ENCODE results near the gene NAB2.
"Not testable (repeated sequence)": the region's sequence is repeated elsewhere in the genome, so short reads cannot be mapped to it uniquely, and the experiment has no call there.

NAB2 gene

DNA sequence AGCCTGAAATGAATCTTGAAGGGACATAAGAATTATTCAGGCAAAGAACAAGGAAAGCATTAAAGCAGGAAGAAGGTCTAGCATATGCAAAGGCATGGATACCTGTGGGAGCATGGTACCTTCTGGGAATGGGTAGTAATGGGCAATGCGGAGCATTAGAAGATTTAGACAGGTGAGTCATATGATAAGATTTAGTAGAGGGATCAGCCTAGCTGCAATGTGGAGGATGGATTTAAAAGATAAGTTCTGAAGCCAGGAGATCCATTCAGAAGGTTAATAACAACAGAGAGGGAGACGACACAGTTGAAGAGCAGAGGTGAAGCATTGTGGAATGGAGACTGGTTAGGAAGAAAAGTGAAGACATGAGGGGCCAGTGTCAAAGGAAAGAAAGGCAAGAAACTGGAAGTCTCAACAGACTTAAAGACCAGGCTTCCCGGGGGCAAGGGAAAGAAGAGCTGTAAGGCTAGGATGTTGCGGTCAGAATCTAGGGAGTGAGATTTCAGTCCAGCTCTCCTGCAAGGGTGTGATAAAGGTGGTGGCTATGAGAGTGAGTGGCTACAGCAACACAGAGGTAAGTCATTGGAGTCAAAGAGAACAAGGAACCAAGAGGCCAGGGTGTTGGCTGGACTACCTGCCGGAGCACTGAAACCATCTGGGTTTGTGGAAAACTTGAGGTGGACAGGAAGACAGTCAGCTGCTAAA, 27.8 kb downstream of the NAB2 start:
- DNase-seq, result no peak

DNA sequence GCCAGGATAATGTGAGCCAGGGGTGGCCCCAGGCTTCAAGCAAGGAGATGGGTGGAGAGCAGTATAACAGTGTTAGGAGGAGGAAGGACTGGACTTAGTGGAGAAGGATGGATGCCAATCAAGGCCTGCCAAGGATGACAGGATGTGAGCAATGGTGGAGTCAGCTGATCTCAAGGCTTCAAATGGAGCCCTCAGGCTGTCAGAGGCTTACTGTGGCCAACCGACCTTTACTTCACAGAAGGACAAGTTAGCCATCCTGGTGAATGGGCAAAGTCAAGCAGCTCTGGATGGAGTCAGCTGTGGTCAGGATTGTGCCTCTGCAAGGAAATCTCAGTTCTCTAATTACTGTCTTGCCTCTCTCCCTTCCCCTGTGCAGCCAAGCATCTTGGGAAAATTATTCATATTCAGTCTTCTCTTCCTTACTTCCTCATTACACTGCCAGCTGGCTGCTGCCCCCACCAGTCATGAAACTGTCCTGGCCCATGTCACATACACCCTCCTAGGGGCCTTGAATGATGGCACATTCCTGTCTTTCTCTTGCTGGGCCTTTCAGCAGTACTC, 29.9 kb downstream of the NAB2 start:
- no peak for DNase-seq

DNA sequence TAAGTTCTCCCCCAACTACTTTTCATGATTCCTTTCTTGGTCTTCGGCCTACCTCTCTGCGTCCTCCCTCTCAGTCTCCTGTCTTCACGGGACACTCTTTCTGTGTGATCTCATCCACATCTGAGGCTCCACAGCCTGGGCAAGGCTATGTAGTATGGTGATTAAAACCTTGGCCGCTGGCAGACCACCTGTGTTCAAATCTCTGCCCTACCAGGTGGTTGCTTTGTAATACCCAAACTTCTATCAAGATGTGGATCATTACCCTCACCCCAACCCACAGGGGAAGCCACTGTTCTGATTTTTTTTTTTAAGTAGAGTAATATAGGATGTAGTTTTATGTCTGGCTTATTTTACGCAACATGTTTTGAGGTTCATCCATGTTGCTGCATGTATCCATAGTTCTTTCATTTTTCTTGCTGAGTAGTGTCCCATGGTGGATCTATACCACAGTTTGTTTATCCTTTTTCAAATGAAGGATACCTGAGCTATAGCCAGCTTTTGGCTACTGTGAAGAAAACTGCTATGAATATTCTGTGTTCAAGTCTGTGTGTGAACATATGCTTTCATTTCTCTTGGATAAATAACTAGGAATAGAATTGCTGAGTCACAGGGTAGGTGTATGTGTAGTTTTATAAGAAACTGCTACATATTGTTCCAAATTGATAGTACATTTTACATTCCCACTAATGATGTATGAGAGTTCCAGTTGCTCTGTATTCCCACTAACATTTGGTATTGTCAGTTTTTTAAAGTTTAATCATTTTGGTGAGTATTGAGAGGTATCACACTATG, 30.6 kb downstream of the NAB2 start:
- DNase-seq, result no peak

DNA sequence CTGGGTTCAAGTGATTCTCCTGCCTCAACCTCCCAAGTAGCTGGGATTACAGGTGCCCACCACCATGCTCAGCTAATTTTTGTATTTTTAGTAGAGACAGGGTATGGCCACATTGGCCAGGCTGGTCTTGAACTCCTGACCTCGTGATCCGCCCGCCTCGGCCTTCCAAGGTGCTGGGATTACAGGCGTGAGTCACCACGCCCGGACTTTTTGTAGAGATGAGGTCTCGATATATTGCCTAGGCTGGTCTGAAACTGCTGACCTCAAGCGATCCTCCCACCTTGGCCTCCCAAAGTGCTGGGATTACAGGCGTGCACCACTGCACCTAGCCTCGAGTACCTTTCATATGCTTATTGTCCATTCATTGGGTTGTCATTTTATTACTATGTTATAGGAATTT, 31.8 kb downstream of the NAB2 start:
- not testable (repeated sequence) for DNase-seq

DNA sequence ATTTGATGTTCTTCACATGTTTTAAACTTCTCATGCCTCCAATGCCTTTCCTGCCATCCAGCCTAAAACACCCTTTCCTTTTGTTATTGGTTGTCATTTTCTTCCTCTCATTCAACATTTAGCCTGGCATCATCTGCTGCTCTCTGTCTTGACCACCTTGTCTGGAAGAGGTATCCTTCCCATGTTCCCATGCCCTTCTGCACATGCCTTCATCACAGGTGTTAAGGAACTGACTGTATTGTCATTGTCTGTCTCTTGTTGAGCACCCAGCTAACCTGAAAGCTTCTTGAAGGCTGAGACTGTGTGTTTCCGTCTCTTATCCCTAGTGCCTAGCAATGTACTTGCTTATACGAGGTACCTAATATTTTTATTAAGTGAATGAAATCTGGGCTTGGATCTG, 34.9 kb downstream of the NAB2 start:
- no peak for DNase-seq

DNA sequence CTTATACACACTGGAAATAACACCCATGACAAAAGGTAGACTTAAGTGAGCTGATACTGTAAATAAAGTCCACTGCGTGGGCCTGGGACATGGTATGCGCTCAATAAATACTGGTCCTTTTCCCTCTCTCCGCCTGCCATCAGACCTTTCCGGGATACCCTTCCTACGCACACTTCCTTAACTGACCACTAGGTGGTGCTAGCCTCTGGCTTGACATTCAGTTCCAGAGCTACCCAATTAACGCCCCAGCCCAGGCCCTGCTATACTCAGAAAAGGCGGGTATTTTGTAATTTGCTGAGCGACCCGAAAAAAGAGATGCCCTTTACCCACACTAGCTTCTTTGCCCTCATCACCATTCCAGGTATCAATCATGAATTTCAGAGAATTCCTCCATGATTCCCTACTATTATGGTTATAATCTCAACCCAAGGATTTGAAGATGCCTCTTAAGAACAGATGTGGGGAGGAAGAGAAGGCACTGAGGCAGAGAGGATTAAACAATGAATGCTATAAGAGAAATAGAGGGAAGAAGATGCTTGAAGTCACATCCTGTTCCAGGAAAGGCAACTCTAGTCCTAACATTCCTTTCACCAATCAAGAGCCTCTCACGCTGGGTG, 35.5 kb downstream of the NAB2 start:
- peak; percentile 81 for DNase-seq

DNA sequence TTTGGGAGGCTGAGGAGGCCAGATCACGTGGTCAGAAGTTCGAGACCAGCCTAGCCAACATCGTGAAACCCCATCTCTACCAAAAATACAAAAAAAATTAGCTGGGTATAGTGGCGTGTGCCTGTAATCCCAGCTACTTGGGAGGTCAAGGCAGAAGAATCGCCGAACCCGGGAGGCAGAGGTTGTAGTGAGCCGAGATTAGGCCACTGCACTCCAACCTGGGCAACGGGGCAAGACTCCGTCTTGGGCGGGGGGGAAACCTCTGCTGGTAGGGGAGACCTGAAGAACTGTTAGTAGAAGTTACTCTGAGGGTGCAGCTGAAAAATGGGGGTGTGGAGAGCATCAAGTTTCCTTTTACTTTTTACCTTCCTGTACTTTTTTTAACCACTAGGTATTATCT, 37.1 kb downstream of the NAB2 start:
- DNase-seq, result no peak

DNA sequence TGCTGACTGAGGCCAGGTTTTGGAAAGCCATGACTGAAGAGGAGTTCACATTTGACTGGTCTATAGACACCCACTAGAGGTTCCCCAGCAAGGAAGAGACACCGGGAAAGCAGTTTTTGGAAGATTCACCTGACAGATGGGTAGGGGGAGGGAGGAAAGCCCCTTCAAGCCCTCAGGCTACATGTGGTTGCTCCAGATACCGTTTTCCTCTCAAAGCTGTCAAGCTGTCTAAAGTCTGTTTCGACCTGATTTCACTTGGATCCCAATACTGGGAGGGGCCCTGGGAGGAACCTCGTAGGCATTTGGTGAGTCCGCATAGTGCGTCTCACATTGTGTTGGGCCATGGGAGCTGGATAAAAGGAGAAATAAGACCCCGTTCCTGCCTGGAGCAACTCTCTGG, 37.6 kb downstream of the NAB2 start:
- DNase-seq, result no peak

DNA sequence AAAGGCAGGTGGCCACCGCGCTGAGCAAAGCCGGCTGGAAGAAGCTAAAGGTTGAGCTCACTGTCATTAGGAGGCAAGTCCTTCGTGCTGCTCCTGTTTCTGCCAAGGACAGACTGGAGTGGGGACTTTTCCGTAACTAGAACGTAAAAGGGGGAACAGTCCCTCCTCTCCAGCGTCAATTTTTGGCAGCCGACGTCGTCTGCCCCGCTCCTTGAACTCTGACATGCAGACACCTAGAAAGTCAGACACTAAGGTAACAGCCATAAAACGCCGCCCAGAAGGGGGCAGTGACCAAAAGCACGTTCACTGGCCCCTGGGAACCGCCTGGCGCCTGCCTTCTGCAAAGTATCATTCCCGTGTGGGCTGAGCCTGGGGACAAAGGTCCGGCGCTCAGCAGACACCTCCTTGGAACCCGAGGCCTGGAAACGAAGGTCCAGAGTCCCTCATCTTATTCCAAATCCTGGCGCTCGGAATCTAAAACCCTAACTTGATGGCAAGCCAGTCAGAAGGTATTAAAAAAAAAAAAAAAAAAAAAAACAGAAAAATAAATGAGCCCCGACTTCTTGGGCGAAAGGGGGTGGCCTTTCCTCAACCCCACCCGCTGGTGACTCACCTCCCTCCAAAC, 38.3 kb downstream of the NAB2 start:
- no peak for DNase-seq

DNA sequence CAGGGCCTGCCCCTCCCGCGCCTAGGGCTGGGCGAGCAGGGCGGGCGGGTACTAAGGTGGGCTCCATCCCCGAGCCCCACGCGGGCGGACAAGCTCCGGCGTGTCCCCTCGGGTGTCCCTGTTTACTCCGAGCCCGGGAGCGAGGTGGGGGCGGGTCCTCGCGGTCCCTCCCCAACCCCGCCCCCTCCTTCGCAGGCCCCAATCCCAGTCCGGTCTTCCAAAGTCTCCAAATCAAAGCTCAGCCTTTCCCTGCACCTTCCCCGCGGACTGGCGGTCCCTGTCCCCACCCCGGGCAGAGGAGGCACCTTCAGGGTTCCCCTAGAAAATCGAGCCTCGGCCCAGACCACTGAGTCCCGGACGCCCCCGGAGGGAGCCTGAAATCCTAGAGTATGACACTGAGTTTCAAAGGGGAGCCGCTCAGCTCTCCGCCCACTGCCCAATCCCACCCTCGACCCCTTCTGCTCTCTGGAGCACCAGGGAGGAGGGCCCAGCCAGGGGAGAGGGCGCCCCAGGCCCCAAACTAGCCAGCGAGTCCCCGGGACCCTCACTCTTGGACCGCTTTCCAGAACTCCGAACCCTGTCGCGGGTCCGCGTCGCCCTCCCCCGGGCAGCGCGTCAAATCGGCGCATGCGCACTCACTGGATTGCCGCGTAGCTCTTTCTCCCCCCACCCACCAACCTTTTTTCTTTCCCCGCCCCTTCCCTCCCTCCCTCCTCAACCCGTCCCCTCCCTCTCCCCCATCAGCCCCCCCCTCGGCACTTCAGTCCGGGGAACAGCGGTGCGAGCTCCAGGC, 39.0 kb downstream of the NAB2 start, which contains the start of gene LRP1:
Gene LRP1 (plus strand): TSS at position 758 of the 793 bp plus-strand sequence. CDS start 482 bp downstream, outside the sequence.
- DNase-seq, result peak; percentile 59

DNA sequence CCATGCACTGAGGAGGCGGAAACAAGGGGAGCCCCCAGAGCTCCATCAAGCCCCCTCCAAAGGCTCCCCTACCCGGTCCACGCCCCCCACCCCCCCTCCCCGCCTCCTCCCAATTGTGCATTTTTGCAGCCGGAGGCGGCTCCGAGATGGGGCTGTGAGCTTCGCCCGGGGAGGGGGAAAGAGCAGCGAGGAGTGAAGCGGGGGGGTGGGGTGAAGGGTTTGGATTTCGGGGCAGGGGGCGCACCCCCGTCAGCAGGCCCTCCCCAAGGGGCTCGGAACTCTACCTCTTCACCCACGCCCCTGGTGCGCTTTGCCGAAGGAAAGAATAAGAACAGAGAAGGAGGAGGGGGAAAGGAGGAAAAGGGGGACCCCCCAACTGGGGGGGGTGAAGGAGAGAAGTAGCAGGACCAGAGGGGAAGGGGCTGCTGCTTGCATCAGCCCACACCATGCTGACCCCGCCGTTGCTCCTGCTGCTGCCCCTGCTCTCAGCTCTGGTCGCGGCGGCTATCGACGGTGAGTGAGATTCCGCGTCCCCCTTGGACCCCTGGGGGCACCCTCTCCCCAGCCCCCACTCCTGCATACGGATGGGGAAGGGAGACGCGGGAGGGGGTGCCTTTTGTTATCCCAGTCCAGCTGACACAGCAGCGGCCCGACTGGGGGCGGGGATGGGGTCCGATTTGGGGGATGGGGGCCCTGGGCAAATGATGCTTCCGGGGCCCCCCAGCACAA, 39.8 kb downstream of the NAB2 start:
- no peak for DNase-seq

DNA sequence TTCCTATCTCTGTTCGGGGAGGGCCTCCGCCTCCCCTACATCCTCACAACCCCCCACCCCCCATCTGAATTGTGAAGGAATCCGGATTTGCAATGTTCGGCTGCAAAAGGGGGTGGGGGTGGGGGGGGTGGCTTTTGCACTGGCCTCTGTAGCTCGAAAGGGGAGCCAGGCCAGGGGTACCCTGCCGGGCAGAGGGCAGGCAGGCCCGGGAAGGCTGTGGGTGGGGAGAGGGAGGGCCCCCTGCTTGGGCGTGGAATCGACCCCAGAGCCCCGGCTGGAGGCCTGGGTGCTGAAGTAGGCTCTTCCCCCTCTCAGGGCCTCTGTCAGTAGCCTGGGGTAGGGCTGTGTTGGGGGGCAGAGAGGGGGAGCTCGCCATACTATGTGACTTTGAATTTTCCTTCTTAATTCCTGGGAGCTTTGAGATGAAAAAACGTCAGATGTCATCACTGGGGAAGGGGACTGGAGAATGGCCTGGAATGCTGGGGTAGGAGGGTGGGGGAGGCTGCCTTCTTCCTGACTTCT, 40.5 kb downstream of the NAB2 start:
- no peak for DNase-seq

DNA sequence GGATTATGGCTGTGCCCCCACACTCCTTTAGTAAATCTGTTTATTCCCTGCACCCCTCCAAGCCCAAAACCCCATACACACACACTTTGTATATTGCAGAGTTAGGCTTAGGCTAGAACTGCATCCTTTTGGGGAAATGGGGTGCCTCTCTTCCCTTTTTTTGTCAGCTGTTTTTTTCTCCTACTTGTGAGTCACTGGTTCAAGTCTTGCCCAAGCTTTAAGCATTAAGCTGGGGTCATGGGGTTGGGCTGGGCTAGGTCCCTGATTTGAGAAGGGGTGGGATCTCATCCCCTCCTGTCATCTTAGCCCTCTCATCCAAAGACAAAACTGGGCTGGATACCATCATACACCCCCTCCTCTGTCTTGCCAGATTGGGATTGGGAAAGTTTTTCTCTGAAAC, 41.0 kb downstream of the NAB2 start:
- DNase-seq, result no peak

DNA sequence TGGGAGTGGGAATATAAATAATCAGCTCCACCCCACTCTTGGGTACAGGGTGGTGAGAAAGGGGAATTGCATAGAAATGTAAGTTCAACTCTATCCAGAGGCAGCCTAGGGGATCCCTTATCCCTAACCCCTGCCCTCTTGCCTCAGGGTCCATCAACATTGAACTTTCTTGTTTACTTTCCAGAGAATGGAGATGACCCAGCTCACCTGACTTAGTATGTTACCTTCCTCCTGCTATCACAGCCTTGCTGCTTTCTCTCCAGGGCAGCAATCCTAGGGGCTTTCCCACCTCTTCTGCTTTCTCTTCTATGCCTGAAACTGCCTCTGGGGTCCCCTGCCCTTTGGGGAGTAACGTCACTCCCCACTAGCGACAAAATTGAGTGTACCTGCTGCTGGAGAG, 42.0 kb downstream of the NAB2 start:
- DNase-seq, result no peak

DNA sequence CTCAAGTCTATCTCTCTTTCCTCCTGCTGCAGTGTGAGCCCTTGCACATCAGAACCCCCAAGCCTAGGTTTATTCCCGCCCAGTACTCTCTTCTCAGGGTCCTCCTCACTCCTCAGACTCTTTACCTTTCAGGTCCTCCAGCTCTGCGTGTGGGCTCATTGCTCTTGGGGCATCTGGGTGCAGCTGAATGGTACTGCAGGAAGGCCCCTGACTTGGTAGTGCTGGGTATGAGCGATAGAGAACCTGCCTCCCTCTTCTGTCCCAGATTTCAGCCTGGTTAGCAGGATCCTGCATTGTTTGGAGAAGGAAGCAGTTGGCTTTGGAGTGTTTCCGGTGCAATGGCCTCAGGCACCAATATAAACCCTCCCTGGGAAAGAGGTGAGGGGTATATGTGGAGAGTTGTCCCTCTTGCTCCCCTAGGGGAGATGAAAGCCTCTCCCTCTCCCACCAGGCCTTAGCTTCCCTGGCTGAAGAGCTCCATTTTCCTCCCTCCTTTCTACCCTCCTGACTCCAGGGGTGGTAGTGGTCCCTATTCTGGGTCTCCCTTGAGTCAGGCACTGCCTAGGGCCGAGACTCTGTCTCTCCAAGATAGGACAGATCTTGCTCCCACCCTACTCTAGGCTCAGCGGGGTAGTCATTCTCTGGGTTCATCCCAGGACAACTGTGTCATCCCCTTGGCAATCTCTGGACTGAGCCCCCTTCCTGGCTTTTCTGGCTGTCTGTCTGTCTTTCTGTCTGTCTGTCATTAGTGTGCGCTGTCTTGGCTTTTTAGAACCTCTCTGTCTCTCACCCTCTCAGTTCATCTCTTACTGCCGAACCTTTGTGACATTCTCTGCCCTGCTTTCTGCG, 43.2 kb downstream of the NAB2 start:
- no peak for DNase-seq

DNA sequence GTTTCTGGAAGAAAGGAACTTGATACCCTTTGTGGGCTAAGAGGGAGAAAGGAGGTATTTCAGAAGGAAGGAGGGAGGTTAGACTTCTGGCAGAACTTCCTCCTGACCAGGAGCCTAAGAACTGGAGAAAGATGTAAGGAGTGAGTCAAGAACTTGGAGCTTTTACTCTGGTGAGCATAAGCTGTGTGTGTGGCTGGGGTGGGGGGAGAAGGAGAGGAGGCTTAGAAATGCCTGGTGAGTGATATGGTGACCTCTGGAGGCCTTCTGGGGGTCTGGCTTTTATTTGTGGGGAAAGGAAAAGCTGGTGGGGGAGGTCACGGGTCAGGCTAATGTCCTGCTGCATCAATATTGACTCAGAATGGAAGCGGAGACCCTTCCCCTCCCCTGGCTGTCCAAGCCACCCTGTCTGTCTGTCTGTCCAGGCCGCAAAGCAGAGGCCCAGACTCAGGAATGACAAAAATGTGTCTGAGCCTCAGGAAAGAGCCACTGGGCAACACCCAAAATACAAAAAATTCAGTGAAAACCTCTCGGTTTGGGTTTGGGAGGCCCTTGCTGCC, 44.2 kb downstream of the NAB2 start:
- DNase-seq, result no peak

DNA sequence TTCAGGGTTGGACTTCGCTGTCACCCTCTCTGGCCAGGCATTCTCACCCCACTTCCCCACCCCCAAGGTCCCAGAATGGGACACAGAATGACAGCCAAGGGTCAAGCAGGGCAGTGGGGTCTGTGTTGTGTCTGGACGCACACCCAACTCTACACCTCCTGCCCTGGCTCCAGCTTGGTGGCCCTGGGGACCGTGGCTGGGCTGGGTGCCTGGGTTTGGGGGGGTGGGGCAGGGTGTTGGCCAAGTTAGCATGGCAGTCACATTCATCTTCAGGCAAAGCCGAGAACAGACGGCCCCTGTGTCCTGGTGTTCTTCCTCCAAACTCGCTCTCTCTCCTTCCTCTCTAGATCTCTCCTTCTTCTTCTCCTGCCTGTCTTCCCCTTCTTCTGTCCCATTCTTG, 45.0 kb downstream of the NAB2 start:
- DNase-seq, result no peak

DNA sequence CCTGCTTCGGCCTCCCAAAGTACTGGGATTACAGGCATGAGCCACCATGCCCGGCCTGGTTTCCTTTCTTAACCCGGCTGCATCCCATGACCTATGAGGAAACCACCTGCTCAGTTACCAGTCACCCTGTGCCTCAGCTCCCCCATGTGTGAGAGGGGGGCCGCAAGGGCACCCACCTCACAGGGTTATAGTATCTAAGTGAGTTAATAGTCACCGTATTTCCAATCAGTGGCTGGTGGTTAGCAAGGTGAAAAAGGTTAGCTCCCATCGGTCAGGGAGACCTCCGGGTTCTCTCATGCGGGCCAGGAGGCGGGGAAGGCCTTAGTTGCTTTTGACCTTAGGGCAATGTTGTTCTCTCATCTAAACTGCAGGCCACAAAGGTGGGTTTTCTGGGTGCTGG, 46.0 kb downstream of the NAB2 start:
- no peak for DNase-seq

DNA sequence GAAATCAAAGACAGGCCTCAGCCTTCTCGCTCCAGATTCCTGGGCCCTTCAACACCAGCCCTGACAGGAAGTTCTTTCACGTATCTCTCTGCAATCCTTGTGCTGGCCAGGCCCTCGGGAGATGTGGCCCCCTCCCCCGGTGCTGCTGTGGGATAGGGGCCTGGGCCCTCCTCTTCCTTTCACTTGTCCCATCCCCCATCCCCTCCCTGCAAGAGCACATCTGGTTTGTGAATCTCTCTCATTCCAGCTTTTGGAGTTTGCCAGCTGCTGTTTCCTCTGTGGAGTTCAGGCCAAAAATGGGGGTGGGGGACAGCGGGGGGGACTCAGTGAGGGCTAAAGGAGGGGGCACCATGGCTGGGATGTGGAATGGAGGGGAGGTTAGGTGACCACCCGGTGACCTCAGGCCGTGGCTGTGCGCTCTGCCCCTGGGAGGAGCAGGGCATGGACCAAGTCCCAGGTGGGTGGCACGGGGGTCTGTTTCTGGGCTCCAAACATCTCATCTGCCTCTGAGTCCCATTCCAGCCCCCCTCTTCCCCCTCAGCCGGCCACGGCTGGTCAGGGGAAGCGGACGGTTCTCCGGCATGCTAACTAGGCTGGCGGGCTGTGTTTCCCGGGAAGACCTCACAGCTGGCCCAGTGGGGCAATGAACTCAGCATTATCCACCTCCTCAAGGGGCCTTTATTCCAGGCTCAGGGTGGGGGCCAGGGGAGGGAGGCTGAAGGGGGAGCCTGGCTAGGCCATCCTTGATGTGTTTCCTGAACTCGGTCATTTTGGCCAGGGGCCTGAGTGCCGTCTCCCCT, 46.8 kb downstream of the NAB2 start:
- no peak for DNase-seq

Measured in kidney glomerular epithelial cell (primary cell).